Measurements from ENCODE around the gene KANSL1.

DNA sequence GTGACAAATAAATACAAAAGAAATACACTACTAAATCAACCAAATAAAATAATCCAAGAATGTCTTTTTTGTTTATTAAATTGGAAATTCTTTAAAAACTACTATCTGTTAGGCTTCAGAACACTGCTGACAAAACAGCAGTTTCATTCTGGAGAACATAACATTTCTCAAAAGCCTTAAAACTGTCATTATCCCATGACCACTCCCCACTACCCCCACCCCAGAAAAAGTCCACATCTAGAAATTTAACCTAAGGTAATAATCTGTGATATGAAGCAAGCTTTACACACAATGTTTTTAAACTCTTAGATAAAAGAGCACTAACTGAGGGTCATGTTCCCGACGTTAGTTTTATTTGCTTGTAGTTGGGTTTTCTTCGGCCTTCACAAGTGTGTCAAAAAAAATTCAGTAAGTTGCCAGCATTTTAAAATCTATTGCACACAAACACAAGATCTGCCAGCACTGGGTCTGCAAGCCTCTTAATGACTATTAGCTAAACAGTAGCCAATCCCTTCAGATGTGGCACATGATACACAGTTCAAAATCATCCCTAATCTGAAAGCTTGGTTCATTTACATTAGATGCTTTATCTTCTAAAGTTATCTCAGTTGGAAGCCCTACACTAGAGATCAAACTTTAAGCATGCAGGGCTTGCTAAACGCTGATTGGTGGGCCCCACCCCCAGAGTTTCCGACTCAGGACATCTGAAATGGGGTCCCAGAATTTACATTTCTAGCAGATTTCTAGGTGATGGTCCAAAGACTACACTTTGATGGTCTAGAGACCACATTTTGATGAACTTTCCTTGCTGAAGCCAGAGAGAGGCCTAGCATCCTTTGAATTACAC is 75.2 kb downstream of the KANSL1 start:
- TF ChIP-seq CTCF (IDR thresholded peaks at IDR 0.05) (no peak), POLR2AphosphoS5 (IDR thresholded peaks at IDR 0.05; ENCODE audit: low read depth, low read length) (no peak)
- TF ChIP-seq, protein P1, sequence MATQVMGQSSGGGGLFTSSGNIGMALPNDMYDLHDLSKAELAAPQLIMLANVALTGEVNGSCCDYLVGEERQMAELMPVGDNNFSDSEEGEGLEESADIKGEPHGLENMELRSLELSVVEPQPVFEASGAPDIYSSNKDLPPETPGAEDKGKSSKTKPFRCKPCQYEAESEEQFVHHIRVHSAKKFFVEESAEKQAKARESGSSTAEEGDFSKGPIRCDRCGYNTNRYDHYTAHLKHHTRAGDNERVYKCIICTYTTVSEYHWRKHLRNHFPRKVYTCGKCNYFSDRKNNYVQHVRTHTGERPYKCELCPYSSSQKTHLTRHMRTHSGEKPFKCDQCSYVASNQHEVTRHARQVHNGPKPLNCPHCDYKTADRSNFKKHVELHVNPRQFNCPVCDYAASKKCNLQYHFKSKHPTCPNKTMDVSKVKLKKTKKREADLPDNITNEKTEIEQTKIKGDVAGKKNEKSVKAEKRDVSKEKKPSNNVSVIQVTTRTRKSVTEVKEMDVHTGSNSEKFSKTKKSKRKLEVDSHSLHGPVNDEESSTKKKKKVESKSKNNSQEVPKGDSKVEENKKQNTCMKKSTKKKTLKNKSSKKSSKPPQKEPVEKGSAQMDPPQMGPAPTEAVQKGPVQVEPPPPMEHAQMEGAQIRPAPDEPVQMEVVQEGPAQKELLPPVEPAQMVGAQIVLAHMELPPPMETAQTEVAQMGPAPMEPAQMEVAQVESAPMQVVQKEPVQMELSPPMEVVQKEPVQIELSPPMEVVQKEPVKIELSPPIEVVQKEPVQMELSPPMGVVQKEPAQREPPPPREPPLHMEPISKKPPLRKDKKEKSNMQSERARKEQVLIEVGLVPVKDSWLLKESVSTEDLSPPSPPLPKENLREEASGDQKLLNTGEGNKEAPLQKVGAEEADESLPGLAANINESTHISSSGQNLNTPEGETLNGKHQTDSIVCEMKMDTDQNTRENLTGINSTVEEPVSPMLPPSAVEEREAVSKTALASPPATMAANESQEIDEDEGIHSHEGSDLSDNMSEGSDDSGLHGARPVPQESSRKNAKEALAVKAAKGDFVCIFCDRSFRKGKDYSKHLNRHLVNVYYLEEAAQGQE (IDR thresholded peaks at IDR 0.05; ENCODE audit: insufficient read depth in 1 of 2, low read depth in 2 of 2, low read length in 1 of 2) = no peak
